Activated CD4-positive, CD25-positive, alpha-beta regulatory T cell treated with anti-CD3 and anti-CD28 coated beads, Interleukin-2, amount 50 U/mL, for 16 hours (primary cell): Measurements from ENCODE around the gene CREBZF.

Experiments
- DNase-seq: peaks from one replicate; pipeline ENCODE4 v3.0.0-alpha.2; 2020; ENCODE audit warnings: low read depth, low spot score

Gene CREBZF

GRCh38 chr11:85664615-85665481 lies at the start of gene CREBZF:
CREBZF (minus strand) TSS chr11:85665129; CDS start chr11:85664875, 254 bp downstream.
- DNase-seq: peak; percentile 87

- no peak for DNase-seq
These were observed 48.0 kb upstream of the CREBZF start for GRCh38 chr11:85712953-85713352.

- no peak for DNase-seq
These were observed 46.0 kb upstream of the CREBZF start for GRCh38 chr11:85710917-85711316.

- no peak for DNase-seq
These were observed 45.2 kb upstream of the CREBZF start for GRCh38 chr11:85709941-85710702.

- no peak for DNase-seq
These were observed 40.9 kb upstream of the CREBZF start for GRCh38 chr11:85705800-85706199.

GRCh38 chr11:85704967-85705366 lies 40.0 kb upstream of the CREBZF start:
- DNase-seq: no peak

- no peak for DNase-seq
These were observed 35.2 kb upstream of the CREBZF start for GRCh38 chr11:85699957-85700741.

GRCh38 chr11:85698195-85698594 lies 33.3 kb upstream of the CREBZF start:
- DNase-seq: no peak

- no peak for DNase-seq
These were observed 32.8 kb upstream of the CREBZF start for GRCh38 chr11:85697747-85698146.

- DNase-seq: no peak
These were observed 30.6 kb upstream of the CREBZF start for GRCh38 chr11:85695546-85695945.

GRCh38 chr11:85694385-85694980 lies 29.6 kb upstream of the CREBZF start:
- DNase-seq: no peak

- DNase-seq: no peak
These were observed 21.0 kb upstream of the CREBZF start, which contains the start of gene CCDC89 for GRCh38 chr11:85685820-85686459. CCDC89 (minus strand) TSS chr11:85686195; CDS start chr11:85686130, 65 bp downstream.

- no peak for DNase-seq
These were observed 20.3 kb upstream of the CREBZF start for GRCh38 chr11:85685125-85685819.

- DNase-seq: peak; percentile 5
These were observed 17.7 kb upstream of the CREBZF start for GRCh38 chr11:85682330-85683305.

GRCh38 chr11:85680897-85681296 lies 16.0 kb upstream of the CREBZF start:
- DNase-seq: no peak

- DNase-seq: no peak
These were observed 14.6 kb upstream of the CREBZF start for GRCh38 chr11:85679576-85679975.

- no peak for DNase-seq
These were observed 8.5 kb upstream of the CREBZF start for GRCh38 chr11:85673393-85673792.

- DNase-seq: no peak
These were observed 7.4 kb upstream of the CREBZF start for GRCh38 chr11:85672105-85672902.
